Neural progenitor cell (in vitro differentiated cells): Measurements from ENCODE around the gene BAAT. TPM values are rescaled to one million over a fixed set of nuclear protein-coding genes. Genes with fewer than 3 reads are reported as not detected.
A peak's percentile ranks its signal among the peaks of the same experiment; 100 is the strongest.

Experiments
- DNase-seq: peaks from one replicate; pipeline ENCODE4 v3.0.0-alpha.2; 2016; ENCODE audit warnings: low spot score
- H2AFZ ChIP-seq: fragments of 200-600 bp; sonication (generic); replicated peaks from 2 replicates; pipeline ENCODE4 v1.6.1; 2016; ENCODE audit warnings: antibody characterized with exemption
- H3F3A ChIP-seq: fragments of 200-600 bp; sonication (generic); 2 replicates; pipeline ENCODE4 v1.6.1; 2016; ENCODE audit warnings: antibody characterized with exemption, low read depth
- H3K27ac ChIP-seq: fragments of 200-600 bp; sonication (generic); 2 replicates; pipeline ENCODE4 v1.5.1; 2016; ENCODE audit warnings: mild to moderate bottlenecking
- H3K27me3 ChIP-seq: fragments of 200-600 bp; sonication (generic); 2 replicates; pipeline ENCODE4 v1.6.1; 2016; ENCODE audit warnings: mild to moderate bottlenecking, moderate library complexity
- H3K36me3 ChIP-seq: fragments of 200-600 bp; sonication (generic); 2 replicates; pipeline ENCODE4 v1.5.1; 2016
- H3K4me1 ChIP-seq: fragments of 200-600 bp; sonication (generic); 2 replicates; pipeline ENCODE4 v1.6.1; 2016; ENCODE audit warnings: mixed run types
- H3K4me2 ChIP-seq: fragments of 200-600 bp; sonication (generic); 2 replicates; pipeline ENCODE4 v1.6.1; 2016
- H3K4me3 ChIP-seq: fragments of 200-600 bp; sonication (generic); 2 replicates; pipeline ENCODE4 v1.5.1; 2016
- H3K79me2 ChIP-seq: fragments of 200-600 bp; sonication (generic); 2 replicates; pipeline ENCODE4 v1.6.1; 2016; ENCODE audit warnings: low read depth
- H3K9ac ChIP-seq: fragments of 200-600 bp; sonication (generic); 2 replicates; pipeline ENCODE4 v1.6.1; 2016
- H3K9me3 ChIP-seq: fragments of 200-600 bp; sonication (generic); 2 replicates; pipeline ENCODE4 v1.5.1; 2016; ENCODE audit warnings: low read depth
- H4K20me1 ChIP-seq: fragments of 200-600 bp; sonication (generic); 2 replicates; pipeline ENCODE4 v1.6.1; 2016; ENCODE audit warnings: low read depth
- H3K27ac Mint-ChIP-seq: 3 replicates; pipeline ENCODE4 v1.8.0; 2021; ENCODE audit warnings: mixed read lengths
- H3K27me3 Mint-ChIP-seq: 2 replicates; pipeline ENCODE4 v1.8.0; 2022; ENCODE audit warnings: low read depth, mild to moderate bottlenecking, inconsistent platforms, moderate library complexity, mixed read lengths; ENCODE audit not compliant: insufficient read depth
- H3K36me3 Mint-ChIP-seq: 3 replicates; pipeline ENCODE4 v1.8.0; 2021; ENCODE audit warnings: mixed read lengths
- H3K4me1 Mint-ChIP-seq: 3 replicates; pipeline ENCODE4 v1.8.0; 2021; ENCODE audit warnings: mixed read lengths
- H3K4me3 Mint-ChIP-seq: 3 replicates; pipeline ENCODE4 v1.8.0; 2021; ENCODE audit warnings: mild to moderate bottlenecking, moderate library complexity, mixed read lengths
- H3K9me3 Mint-ChIP-seq: 3 replicates; pipeline ENCODE4 v1.8.0; 2020; ENCODE audit warnings: mixed read lengths
- CTCF ChIP-seq: fragments of 200-600 bp; sonication (generic); IDR thresholded peaks from 2 replicates; pipeline ENCODE4 v1.5.1; 2017; ENCODE audit warnings: antibody characterized with exemption, mild to moderate bottlenecking
- EZH2 ChIP-seq: fragments of 200-600 bp; sonication (generic); IDR thresholded peaks from 2 replicates; pipeline ENCODE4 v1.6.1; 2017; ENCODE audit warnings: antibody characterized with exemption, mild to moderate bottlenecking, moderate library complexity
- EZH2phosphoT487 ChIP-seq: fragments of 200-600 bp; sonication (generic); IDR thresholded peaks from 2 replicates; pipeline ENCODE4 v1.6.1; 2017; ENCODE audit warnings: antibody characterized with exemption
- total RNA-seq: library from RNA; depleted of rRNA; stranded (reverse); fragments of >200 nt; gene quantifications from 2 replicates; pipeline ENCODE4 v1.2.3, GENCODE V29; 2015; ENCODE audit warnings: low replicate concordance

BAAT gene
- total RNA-seq, 1 donor from 2014 or later: 0.09 TPM

GRCh38 chr9:101408374-101409078 is 23.7 kb upstream of the BAAT start:
- no peak for DNase-seq
- H3K9me3 Mint-ChIP-seq: peaks cover 82% of the 10 kb centered on the region
- H3K4me3 Mint-ChIP-seq: no peak overlapping the region
- H3K4me1 Mint-ChIP-seq: no peaks in the 10 kb centered on the region
- H3K4me1 ChIP-seq: no peaks in the 10 kb centered on the region
- peaks cover 14% of the 10 kb centered on the region for H3F3A ChIP-seq
- H3K79me2 ChIP-seq: no peaks in the 10 kb centered on the region
- H3K27ac Mint-ChIP-seq: no peak overlapping the region
- peaks cover 53% of the 10 kb centered on the region for H3K9me3 ChIP-seq
- peak overlapping the region; percentile 7 for H3K4me3 ChIP-seq
- H3K27me3 ChIP-seq: no peaks in the 10 kb centered on the region
- H3K9ac ChIP-seq: no peak overlapping the region
- peaks cover 83% of the 10 kb centered on the region for H3K36me3 Mint-ChIP-seq
- no peak overlapping the region for H3K27ac ChIP-seq
- H3K36me3 ChIP-seq: peaks cover 71% of the 10 kb centered on the region
- H2AFZ ChIP-seq: no peak overlapping the region
- no peaks in the 10 kb centered on the region for H4K20me1 ChIP-seq
- H3K4me2 ChIP-seq: no peak overlapping the region
- TF ChIP-seq EZH2 (no peak), EZH2phosphoT487 (no peak), CTCF (no peak)
- no peaks in the 10 kb centered on the region for H3K27me3 Mint-ChIP-seq

GRCh38 chr9:101403516-101404285 is 18.9 kb upstream of the BAAT start:
- Histone ChIP-seq H3K27ac (no peak overlapping the region), H4K20me1 (no peaks in the 10 kb centered on the region), H3K9ac (no peak overlapping the region), H3K4me1 (peaks cover 9% of the 10 kb centered on the region), H3K4me3 (no peak overlapping the region), H3K27me3 (no peaks in the 10 kb centered on the region), H3F3A (peaks cover 7% of the 10 kb centered on the region), H3K36me3 (peaks cover 70% of the 10 kb centered on the region), H3K9me3 (peaks cover 25% of the 10 kb centered on the region), H3K4me2 (no peak overlapping the region), H3K79me2 (peaks cover 30% of the 10 kb centered on the region), H2AFZ (no peak overlapping the region)
- Mint-ChIP-seq H3K36me3 (peaks cover 79% of the 10 kb centered on the region), H3K4me3 (no peak overlapping the region), H3K27me3 (peaks cover under 1% of the 10 kb centered on the region), H3K27ac (no peak overlapping the region), H3K9me3 (peaks cover 75% of the 10 kb centered on the region), H3K4me1 (peaks cover 14% of the 10 kb centered on the region)
- no peak for DNase-seq
- TF ChIP-seq CTCF: no peak
- no peak for TF ChIP-seq EZH2
- TF ChIP-seq EZH2phosphoT487: no peak

GRCh38 chr9:101400120-101400519 is 15.3 kb upstream of the BAAT start:
- H3K27ac ChIP-seq: no peak overlapping the region
- H3K4me3 Mint-ChIP-seq: peak overlapping the region; percentile 97
- no peaks in the 10 kb centered on the region for H3K27me3 ChIP-seq
- no peaks in the 10 kb centered on the region for H3F3A ChIP-seq
- peaks cover 44% of the 10 kb centered on the region for H3K36me3 ChIP-seq
- H3K9ac ChIP-seq: no peak overlapping the region
- no peaks in the 10 kb centered on the region for H4K20me1 ChIP-seq
- H3K79me2 ChIP-seq: peaks cover 62% of the 10 kb centered on the region
- peak overlapping the region; percentile 91 for H3K4me2 ChIP-seq
- H3K4me1 Mint-ChIP-seq: peaks cover 23% of the 10 kb centered on the region
- peaks cover 60% of the 10 kb centered on the region for H3K9me3 Mint-ChIP-seq
- H2AFZ ChIP-seq: no peak overlapping the region
- no peak for DNase-seq
- peaks cover 5% of the 10 kb centered on the region for H3K27me3 Mint-ChIP-seq
- H3K4me1 ChIP-seq: peaks cover 13% of the 10 kb centered on the region
- peaks cover 13% of the 10 kb centered on the region for H3K9me3 ChIP-seq
- H3K4me3 ChIP-seq: peak overlapping the region; percentile 69
- H3K36me3 Mint-ChIP-seq: peaks cover 70% of the 10 kb centered on the region
- no peak for TF ChIP-seq EZH2phosphoT487
- TF ChIP-seq EZH2: no peak
- TF ChIP-seq CTCF: no peak
- no peak overlapping the region for H3K27ac Mint-ChIP-seq
